AG04450 (cell line): ENCODE results near the gene SECISBP2. TPM values are rescaled to one million over a fixed set of nuclear protein-coding genes. Genes with fewer than 3 reads are reported as not detected.

Source experiments
- CTCF ChIA-PET: fragments of 300-600, 350-600 bp; formaldehyde crosslinking; extraction: SDS; loops from one replicate; lab custom pipeline; 2022; ENCODE audit warnings: antibody characterized with exemption, inconsistent platforms; lab: Charles Lee
- POLR2A ChIA-PET: fragments of 350-600 bp; formaldehyde crosslinking; extraction: SDS; loops from one replicate; lab custom pipeline; 2021; ENCODE audit warnings: antibody characterized with exemption, inconsistent platforms; lab: Yijun Ruan, JAX
- DNase-seq: peaks from one replicate; pipeline ENCODE4 v3.0.0-alpha.2; 2011; ENCODE audit warnings: low read depth, low spot score
- H3K27ac ChIP-seq: one replicate; pipeline ENCODE4 v1.5.1; 2012; ENCODE audit warnings: low read depth, low read length, control low read depth
- H3K27me3 ChIP-seq: one replicate; pipeline ENCODE4 v1.6.0; 2012; ENCODE audit warnings: low read length; ENCODE audit not compliant: control insufficient read depth, insufficient read depth
- H3K4me3 ChIP-seq: 2 replicates; pipeline ENCODE4 v1.5.1; 2011; ENCODE audit warnings: mild to moderate bottlenecking, low read depth, low read length, control low read depth
- H3K9me3 ChIP-seq: 2 replicates; pipeline ENCODE4 v1.5.1; 2012; ENCODE audit warnings: low read length; ENCODE audit not compliant: control insufficient read depth, insufficient read depth
- polyA plus RNA-seq: library from polyadenylated mRNA; depleted of rRNA; stranded (reverse); fragments of >200 nt; gene quantifications from 2 replicates; pipeline ENCODE4 v1.2.3, GENCODE V29; 2011
- TF ChIP-seq, protein P1 (sequence below): IDR thresholded peaks from 2 replicates; pipeline ENCODE4 v1.5.1; 2011; ENCODE audit warnings: low read depth, low read length, control low read depth, inconsistent platforms

The SECISBP2 gene
- polyA plus RNA-seq, 1 experiment = 26.3 TPM

GRCh38 chr9:89391585-89391984, 73.3 kb downstream of the SECISBP2 start:
- CTCF ChIA-PET = no interaction called here
- H3K27ac ChIP-seq = no peak overlapping the region
- POLR2A ChIA-PET = no interaction called here
- H3K4me3 ChIP-seq = no peak overlapping the region
- peak; percentile 3 for DNase-seq
- TF ChIP-seq, protein P1, sequence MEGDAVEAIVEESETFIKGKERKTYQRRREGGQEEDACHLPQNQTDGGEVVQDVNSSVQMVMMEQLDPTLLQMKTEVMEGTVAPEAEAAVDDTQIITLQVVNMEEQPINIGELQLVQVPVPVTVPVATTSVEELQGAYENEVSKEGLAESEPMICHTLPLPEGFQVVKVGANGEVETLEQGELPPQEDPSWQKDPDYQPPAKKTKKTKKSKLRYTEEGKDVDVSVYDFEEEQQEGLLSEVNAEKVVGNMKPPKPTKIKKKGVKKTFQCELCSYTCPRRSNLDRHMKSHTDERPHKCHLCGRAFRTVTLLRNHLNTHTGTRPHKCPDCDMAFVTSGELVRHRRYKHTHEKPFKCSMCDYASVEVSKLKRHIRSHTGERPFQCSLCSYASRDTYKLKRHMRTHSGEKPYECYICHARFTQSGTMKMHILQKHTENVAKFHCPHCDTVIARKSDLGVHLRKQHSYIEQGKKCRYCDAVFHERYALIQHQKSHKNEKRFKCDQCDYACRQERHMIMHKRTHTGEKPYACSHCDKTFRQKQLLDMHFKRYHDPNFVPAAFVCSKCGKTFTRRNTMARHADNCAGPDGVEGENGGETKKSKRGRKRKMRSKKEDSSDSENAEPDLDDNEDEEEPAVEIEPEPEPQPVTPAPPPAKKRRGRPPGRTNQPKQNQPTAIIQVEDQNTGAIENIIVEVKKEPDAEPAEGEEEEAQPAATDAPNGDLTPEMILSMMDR = no peak
- peaks cover 5% of the 10 kb centered on the region; the same call in 1 of the 2 replicates for H3K9me3 ChIP-seq
- H3K27me3 ChIP-seq = no peaks in the 10 kb centered on the region

DNA sequence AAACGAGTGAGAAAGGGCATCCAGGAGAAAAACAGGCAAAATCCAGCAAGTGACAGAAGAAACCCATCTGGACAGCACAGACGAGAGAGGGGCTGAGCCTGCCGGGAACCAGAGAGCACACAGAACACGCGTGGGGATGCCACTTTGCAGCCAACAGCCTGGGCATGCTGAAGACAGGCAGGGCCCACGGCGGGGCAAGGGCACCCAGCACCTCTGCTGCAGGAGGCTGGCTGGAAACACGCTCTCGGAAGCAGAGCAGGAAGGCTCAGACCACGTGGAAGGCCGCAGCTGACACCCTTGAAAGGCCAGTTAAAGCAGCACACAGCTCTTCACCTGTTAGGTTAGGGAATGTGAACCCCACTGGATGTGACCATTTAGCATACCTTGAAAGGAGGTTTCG, 76.1 kb downstream of the SECISBP2 start:
- TF ChIP-seq, protein P1 = no peak

DNA sequence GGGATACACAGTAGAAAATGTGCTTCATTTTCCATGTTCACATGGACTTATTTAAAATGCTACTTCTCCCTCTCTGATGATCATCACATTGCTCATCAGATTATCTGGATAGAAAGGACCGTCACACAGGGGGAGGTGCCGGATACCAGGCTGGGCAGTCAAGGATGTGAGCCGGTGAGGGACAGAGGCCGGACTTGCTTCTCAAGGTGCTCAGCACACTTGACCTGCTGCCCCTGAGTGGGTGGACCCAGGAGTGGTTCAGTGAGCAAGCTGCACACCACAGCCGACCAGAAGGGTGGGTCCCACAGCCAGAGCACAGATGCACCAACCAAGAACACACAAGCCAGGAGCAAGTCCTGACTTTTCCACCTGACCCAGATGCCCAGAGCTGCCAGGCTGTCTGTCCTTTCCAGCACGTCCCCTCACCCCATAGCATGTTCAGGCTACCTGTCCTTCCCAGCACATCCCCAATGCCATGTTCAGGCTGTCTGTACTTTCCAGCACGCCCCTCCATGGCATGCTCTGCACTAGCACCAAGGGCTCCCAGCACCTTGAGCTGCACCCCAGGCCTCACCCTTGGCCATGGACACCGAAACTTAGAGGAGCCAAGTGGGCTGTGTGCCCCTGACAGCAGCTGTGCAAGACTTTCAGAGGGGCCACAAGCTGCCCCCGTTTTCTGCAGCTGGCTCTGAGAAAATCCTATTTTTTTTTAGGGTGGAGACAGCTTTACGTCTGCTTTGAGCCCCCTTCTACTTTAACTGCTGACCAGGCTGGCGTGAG, 77.8 kb downstream of the SECISBP2 start:
- TF ChIP-seq, protein P1 = no peak
- Histone ChIP-seq H3K4me3 (no peak overlapping the region), H3K27me3 (no peaks in the 10 kb centered on the region), H3K9me3 (no peaks in the 10 kb centered on the region), H3K27ac (no peak overlapping the region)
- ChIA-PET POLR2A (no interaction called here), CTCF (no interaction called here)
- DNase-seq = no peak

More for the DNA sequence above, 76.1 kb downstream of the SECISBP2 start:
- Histone ChIP-seq H3K4me3 (no peak overlapping the region), H3K9me3 (no peaks in the 10 kb centered on the region), H3K27ac (no peak overlapping the region), H3K27me3 (no peaks in the 10 kb centered on the region)
- DNase-seq = no peak
- POLR2A ChIA-PET = no interaction called here
- CTCF ChIA-PET = no interaction called here

GRCh38 chr9:89397471-89397870, 79.2 kb downstream of the SECISBP2 start:
- TF ChIP-seq, protein P1 = no peak
- no peak for DNase-seq
- Histone ChIP-seq H3K9me3 (no peaks in the 10 kb centered on the region), H3K4me3 (no peak overlapping the region), H3K27me3 (no peaks in the 10 kb centered on the region), H3K27ac (no peak overlapping the region)
- CTCF ChIA-PET = no interaction called here
- POLR2A ChIA-PET = interaction anchor here (0.5 kb wide), 1 partner anchor 15 kb away, joined by 3 read pairs; no protein-coding TSS in a partner anchor

- no peak for DNase-seq
- ChIA-PET CTCF (no interaction called here), POLR2A (no interaction called here)
- Histone ChIP-seq H3K9me3 (no peaks in the 10 kb centered on the region), H3K27ac (no peak overlapping the region), H3K27me3 (no peaks in the 10 kb centered on the region), H3K4me3 (no peak overlapping the region)
- TF ChIP-seq, protein P1 = no peak
These were observed 80.3 kb downstream of the SECISBP2 start for GRCh38 chr9:89398621-89399020.
